Stimulated activated naive B cell treated with anti-CD40 and anti-IgM and Interleukin-4, amounts not matched to agents 10 μg/mL and 1 μg/mL and 100 μg/mL, for 72 hours (primary cell): ENCODE measurements around the gene FCER2.
A peak's percentile ranks its signal among the peaks of the same experiment; 100 is the strongest.

Source experiments
- ATAC-seq, 2 donors: fragments of 150-1000 bp; cut with Tn5 transposase; replicated peaks; 2 replicates each; pipeline ENCODE4 v1.10.0; 2021; ENCODE audit warnings: moderate library complexity in 1 of 2
- DNase-seq: peaks from one replicate; pipeline ENCODE4 v3.0.0; 2021
- H3K27ac Mint-ChIP-seq: one replicate; pipeline ENCODE4 v1.8.0; 2022; ENCODE audit warnings: mild to moderate bottlenecking, mixed read lengths
- H3K27me3 Mint-ChIP-seq, 2 donors: one replicate each; pipeline ENCODE4 v1.8.0; 2022; ENCODE audit warnings: mixed read lengths in 2 of 2
- H3K36me3 Mint-ChIP-seq, 2 donors: one replicate each; pipeline ENCODE4 v1.8.0; 2022; ENCODE audit warnings: mixed read lengths in 2 of 2, mild to moderate bottlenecking in 1 of 2
- H3K4me1 Mint-ChIP-seq, 2 donors: one replicate each; pipeline ENCODE4 v1.8.0; 2022; ENCODE audit warnings: mixed read lengths in 2 of 2, mild to moderate bottlenecking in 1 of 2
- H3K4me3 Mint-ChIP-seq, 2 donors: one replicate each; pipeline ENCODE4 v1.8.0; 2022; ENCODE audit warnings: mild to moderate bottlenecking in 2 of 2, mixed read lengths in 2 of 2, moderate library complexity in 1 of 2
- H3K9me3 Mint-ChIP-seq, 2 donors: one replicate each; pipeline ENCODE4 v1.8.0; 2022; ENCODE audit warnings: mixed read lengths in 2 of 2, mild to moderate bottlenecking in 1 of 2

FCER2 gene

GRCh38 chr19:7638802-7639465 is 63.0 kb downstream of the FCER2 start:
- Mint-ChIP-seq H3K4me3 (peak overlapping the region in 1 of 2 donors; percentile 7), H3K9me3 (peaks cover 0 to 2% of the 10 kb centered on the region in 2 donors), H3K27me3 (no peaks in the 10 kb centered on the region), H3K4me1 (peaks cover 26 to 55% of the 10 kb centered on the region in 2 donors), H3K27ac (no peak overlapping the region), H3K36me3 (peaks cover 36 to 42% of the 10 kb centered on the region in 2 donors)
- DNase-seq (no peak), ATAC-seq (no peak)
